MCF 10A (cell line): ENCODE measurements around the gene HPCA. TPM values are rescaled to one million over a fixed set of nuclear protein-coding genes. Genes with fewer than 3 reads are reported as not detected.

Experiments used
- Bru-seq: library from RNA; stranded (reverse); fragments of 400-500 nt; gene quantifications from one replicate; lab custom pipeline; 2021; lab: Mats Ljungman, UMichigan
- BruChase-seq, 2 experiments: library from RNA; stranded (reverse); fragments of 400-500 nt; gene quantifications; one replicate each; lab custom pipeline; 2021; lab: Mats Ljungman, UMichigan
- BruUV-seq: library from RNA; stranded (reverse); fragments of 400-500 nt; replicated peaks from 2 replicates; lab custom pipeline; 2021; lab: Mats Ljungman, UMichigan
- CTCF ChIA-PET: fragments of 300-600 bp; sonication (Branson Sonifier 250); formaldehyde crosslinking; extraction: SDS; loops from one replicate; lab custom pipeline; 2021; ENCODE audit warnings: antibody characterized with exemption, inconsistent platforms; lab: Yijun Ruan, JAX
- POLR2A ChIA-PET: fragments of 300-600, 350-650 bp; sonication (Branson Sonifier 250); formaldehyde crosslinking; extraction: SDS; loops from one replicate; lab custom pipeline; 2020; ENCODE audit warnings: antibody characterized with exemption, inconsistent platforms; lab: Yijun Ruan, JAX
- DNase-seq: peaks from one replicate; pipeline ENCODE4 v3.0.0-alpha.2; 2018; ENCODE audit not compliant: unreplicated experiment
- H3K27ac Mint-ChIP-seq: one replicate; pipeline ENCODE4 v1.8.0; 2022; ENCODE audit warnings: mild to moderate bottlenecking, low read depth, mixed read lengths; ENCODE audit not compliant: unreplicated experiment
- H3K27me3 Mint-ChIP-seq: one replicate; pipeline ENCODE4 v1.8.0; 2022; ENCODE audit warnings: mixed read lengths; ENCODE audit not compliant: insufficient read depth, unreplicated experiment
- H3K36me3 Mint-ChIP-seq: one replicate; pipeline ENCODE4 v1.8.0; 2022; ENCODE audit warnings: mild to moderate bottlenecking, moderate library complexity, mixed read lengths; ENCODE audit not compliant: insufficient read depth, unreplicated experiment
- H3K4me1 Mint-ChIP-seq: one replicate; pipeline ENCODE4 v1.8.0; 2022; ENCODE audit warnings: mixed read lengths; ENCODE audit not compliant: insufficient read depth, unreplicated experiment
- H3K4me3 Mint-ChIP-seq: one replicate; pipeline ENCODE4 v1.8.0; 2022; ENCODE audit warnings: mild to moderate bottlenecking, moderate library complexity, mixed read lengths; ENCODE audit not compliant: unreplicated experiment
- H3K9me3 Mint-ChIP-seq: one replicate; pipeline ENCODE4 v1.8.0; 2022; ENCODE audit warnings: mixed read lengths; ENCODE audit not compliant: unreplicated experiment
- intact Hi-C: fragments of 100-400 bp; cut with micrococcal nuclease; formaldehyde crosslinking; loops from 2 replicates; pipeline ENCODE4 v1.14.1; 2022
- long read RNA-seq: library from polyadenylated mRNA; stranded (forward); transcript quantifications from one replicate; pipeline ENCODE4 v2.0.0, GENCODE V29; 2022
- total RNA-seq: library from RNA; stranded (reverse); gene quantifications from 2 replicates; pipeline ENCODE4 v1.2.3, GENCODE V29; 2022
- TF ChIP-seq, protein P1 (sequence below): fragments of 200-600 bp; IDR thresholded peaks from one replicate; pipeline ENCODE4 v1.8.0; 2022; ENCODE audit warnings: antibody characterized with exemption, mild to moderate bottlenecking; ENCODE audit not compliant: unreplicated experiment

The HPCA gene
- total RNA-seq (not detected in 2 replicates), Bru-seq, nascent RNA (percentile 13 among the genes with signal in this experiment), BruChase-seq, experiment 1, labeled RNA remaining after a 6-hour chase (percentile 26 among the genes with signal in this experiment), BruChase-seq, experiment 2, labeled RNA remaining after a 2-hour chase (percentile 19 among the genes with signal in this experiment)
- long read RNA-seq: 0 reads

DNA sequence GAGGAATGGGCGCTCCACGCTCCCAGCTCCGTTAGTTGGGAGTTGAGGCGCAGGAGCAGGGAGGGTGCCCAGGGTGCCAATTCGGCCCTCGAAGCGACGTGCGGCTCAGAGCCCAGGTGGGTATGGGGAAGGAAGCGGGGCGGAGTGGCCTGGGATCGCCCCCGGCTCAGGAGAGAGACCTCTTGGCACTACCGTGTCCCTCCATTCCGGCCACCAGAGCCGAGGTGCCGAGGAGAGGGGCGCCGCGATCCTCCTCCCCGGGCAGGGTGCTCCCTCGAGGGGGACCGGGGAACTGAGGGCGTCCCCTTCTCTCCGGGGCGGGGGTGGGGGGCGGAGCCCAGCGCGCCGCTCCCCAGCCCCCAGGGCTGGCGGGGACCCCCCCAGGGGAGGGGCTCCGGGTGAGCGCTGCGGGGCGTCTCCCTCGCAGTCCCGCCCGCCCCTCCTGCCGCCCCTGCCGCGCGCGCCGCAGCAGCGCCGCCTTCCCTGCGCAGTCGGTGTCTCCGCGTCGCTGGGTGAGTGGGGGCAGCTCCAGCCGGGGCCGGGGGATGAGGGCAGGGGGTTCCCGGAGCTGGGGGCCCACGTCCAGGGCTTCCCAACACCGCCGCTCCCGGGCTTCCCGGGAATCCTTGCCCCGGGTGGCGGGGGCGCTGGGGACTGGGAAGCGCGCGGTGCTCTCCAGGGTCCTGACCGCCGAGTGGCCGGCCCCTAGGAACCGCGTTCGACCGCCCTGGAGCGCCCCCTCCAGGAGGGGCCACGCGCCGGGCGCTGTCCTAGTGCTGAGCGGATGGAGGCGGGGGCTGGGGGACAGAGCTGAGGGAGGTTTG lies at the start of gene HPCA:
Gene HPCA (plus strand): TSS at position 488 of the 824 bp plus-strand sequence. CDS start 2,408 bp downstream, outside the sequence.
- Mint-ChIP-seq H3K9me3 (no peaks in the 10 kb centered on the region), H3K27me3 (peaks cover 60% of the 10 kb centered on the region), H3K4me3 (no peak within 1 kb of the TSS), H3K4me1 (no peaks in the 10 kb centered on the region), H3K36me3 (no peaks in the 10 kb centered on the region), H3K27ac (no peak within 1 kb of the TSS)
- no TSS peak for BruUV-seq
- TF ChIP-seq, protein P1, sequence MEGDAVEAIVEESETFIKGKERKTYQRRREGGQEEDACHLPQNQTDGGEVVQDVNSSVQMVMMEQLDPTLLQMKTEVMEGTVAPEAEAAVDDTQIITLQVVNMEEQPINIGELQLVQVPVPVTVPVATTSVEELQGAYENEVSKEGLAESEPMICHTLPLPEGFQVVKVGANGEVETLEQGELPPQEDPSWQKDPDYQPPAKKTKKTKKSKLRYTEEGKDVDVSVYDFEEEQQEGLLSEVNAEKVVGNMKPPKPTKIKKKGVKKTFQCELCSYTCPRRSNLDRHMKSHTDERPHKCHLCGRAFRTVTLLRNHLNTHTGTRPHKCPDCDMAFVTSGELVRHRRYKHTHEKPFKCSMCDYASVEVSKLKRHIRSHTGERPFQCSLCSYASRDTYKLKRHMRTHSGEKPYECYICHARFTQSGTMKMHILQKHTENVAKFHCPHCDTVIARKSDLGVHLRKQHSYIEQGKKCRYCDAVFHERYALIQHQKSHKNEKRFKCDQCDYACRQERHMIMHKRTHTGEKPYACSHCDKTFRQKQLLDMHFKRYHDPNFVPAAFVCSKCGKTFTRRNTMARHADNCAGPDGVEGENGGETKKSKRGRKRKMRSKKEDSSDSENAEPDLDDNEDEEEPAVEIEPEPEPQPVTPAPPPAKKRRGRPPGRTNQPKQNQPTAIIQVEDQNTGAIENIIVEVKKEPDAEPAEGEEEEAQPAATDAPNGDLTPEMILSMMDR: peak; percentile 41
- ChIA-PET CTCF (interaction anchor here (0.6 to 1.7 kb wide), 5 partner anchors 10 to 60 kb away, joined by 3 to 7 read pairs (median 4); no protein-coding TSS in a partner anchor), POLR2A (no interaction called here)
- DNase-seq: peak; percentile 18
- intact Hi-C loops: no loop called here

DNA sequence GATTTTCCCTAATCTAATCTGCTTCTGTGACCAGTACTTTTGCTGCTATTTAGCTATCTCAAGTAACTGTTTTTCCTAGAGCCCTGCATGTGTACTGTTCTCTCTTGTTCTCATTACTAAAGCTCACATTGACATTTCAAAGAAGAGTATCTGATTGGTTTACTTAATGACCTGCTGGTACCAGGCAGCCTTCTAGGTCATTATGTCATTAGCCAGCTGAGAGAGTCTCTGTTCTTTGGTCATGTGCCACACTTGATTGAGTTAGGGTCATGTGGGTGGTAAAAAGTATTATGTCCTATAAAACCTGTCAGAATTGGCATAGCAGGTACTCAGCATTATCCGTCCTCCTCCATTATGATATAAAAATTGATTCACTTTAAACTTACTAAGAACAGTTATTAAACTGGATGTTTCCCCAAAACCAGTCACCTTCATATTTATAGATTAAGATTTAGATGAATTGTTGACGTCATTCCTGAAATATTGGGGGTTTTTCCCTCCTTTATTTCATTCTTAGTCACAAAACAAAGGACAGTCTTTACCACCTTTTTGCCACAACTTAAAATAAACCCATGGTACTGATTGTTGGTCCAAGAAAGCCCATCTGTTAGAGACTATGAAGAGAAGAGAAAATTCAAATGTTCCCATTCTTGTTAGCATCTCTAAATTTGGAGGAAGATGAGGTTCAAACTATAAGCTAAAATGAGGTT lies 37.8 kb upstream of the HPCA start:
- Mint-ChIP-seq H3K36me3 (peaks cover 38% of the 10 kb centered on the region), H3K27ac (no peak overlapping the region), H3K4me1 (no peaks in the 10 kb centered on the region), H3K27me3 (no peaks in the 10 kb centered on the region), H3K9me3 (no peaks in the 10 kb centered on the region), H3K4me3 (no peak overlapping the region)
- TF ChIP-seq, protein P1: no peak
- no TSS peak for BruUV-seq
- no peak for DNase-seq
- ChIA-PET POLR2A (interaction anchor here (0.5 kb wide), 1 partner anchor 57 kb away, joined by 3 read pairs; no protein-coding TSS in a partner anchor), CTCF (interaction anchor here (0.6 to 3.6 kb wide), 3 partner anchors 24 to 370 kb away, joined by 3 to 15 read pairs (median 5); no protein-coding TSS in a partner anchor)
- intact Hi-C loops: no loop called here

DNA sequence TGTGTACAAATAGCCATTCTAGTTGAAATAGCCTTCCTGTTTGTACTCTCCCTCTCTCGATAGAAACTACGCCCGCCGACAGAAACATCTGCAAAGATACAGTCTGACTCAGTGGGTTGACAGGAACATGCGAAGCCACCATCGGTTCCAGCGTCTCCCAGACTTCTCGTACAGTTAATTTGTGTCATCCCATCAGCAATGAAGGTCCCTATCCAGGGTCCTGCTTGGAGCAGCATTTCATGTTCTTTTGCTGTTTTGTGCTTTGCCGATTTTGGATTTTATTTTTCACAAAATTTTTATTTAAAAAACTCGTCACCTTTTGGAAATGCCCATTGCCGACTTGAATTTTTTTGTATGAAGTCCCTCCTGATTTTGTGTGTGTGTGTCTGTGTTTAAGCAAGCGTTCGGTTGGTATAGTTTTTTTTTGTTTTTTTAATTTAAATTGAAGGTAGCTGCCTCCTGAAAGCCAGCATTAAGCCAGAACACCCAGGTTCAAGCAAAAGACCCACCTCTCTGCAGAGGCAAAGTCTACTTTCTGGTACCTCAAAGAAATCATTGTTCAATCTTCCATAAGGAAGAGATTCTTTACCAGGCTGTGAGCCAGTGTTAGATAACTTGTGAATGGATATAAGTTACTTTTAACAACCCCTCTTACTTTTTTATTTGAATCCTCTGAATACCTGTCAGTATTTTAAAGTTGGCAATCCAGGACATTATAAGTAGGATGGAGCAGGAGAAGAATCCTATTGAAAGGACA lies 30.3 kb upstream of the HPCA start:
- no peaks in the 10 kb centered on the region for H3K4me1 Mint-ChIP-seq
- ChIA-PET POLR2A (interaction anchor here (0.6 kb wide), 1 partner anchor 150 kb away, joined by 3 read pairs; no protein-coding TSS in a partner anchor), CTCF (no interaction called here)
- no peak overlapping the region for H3K27ac Mint-ChIP-seq
- intact Hi-C loops: no loop called here
- TF ChIP-seq, protein P1: no peak
- BruUV-seq: no TSS peak
- H3K9me3 Mint-ChIP-seq: no peaks in the 10 kb centered on the region
- no peak overlapping the region for H3K4me3 Mint-ChIP-seq
- H3K27me3 Mint-ChIP-seq: no peaks in the 10 kb centered on the region
- no peak for DNase-seq
- peaks cover 54% of the 10 kb centered on the region for H3K36me3 Mint-ChIP-seq
